Measurements from ENCODE around the gene SBF2.
A peak's percentile ranks its signal among the peaks of the same experiment; 100 is the strongest.

The SBF2 gene

DNA sequence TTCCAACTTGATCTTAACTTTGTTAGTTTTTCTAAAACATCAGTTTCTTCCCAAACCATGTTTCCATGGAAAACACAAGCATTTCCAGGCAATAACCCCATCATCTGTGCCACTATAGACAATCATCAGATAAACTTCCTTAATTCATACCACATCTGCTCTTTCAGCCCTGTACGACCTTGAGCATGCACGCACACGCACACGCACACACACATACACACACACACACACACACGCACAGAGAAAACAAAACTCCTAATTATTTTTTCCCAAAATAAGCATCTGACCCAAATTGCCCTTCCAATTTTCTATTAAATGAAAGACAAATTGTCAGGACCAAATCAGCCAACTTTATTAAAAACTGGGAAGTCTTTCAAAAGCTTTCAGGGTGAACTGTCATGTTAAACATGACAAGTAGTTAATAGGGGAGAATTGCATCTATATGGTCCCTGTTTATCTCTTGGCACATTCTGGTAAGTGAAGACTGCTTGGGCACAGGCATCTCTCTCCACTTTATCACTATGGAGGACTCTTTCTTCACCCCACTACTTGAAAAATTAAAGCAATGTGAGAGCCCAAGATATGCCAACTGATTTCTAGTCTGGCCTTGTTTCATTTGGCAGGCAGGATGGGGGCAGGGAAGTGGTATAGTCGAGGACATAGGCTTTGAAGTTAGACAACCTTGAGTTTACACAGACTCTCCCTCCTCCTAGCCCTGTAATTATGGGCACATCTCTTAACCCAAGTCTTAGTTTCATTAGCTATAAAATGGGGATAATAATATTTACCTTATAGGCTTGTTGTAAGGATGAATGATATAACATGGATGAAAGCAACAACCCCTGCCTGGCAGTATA is 25.9 kb upstream of the SBF2 start:
- WGBS = 79% methylated on average over 6 of the region's 6 CpGs
- Histone ChIP-seq H2AFZ (ENCODE audit: low read depth, low read length) (no peak overlapping the region), H2BK15ac (ENCODE audit: low read depth, poor library complexity, severe bottlenecking) (no peak overlapping the region), H3K23ac (ENCODE audit: low read length in 2 of 2) (no peak overlapping the region), H3K14ac (ENCODE audit: low read length in 2 of 2) (no peak overlapping the region), H3K18ac (ENCODE audit: low read depth in 1 of 2, low read length in 2 of 2) (no peak overlapping the region), H2BK120ac (ENCODE audit: low read depth, low read length) (no peak overlapping the region), H4K91ac (ENCODE audit: low read length) (no peak overlapping the region), H3K36me3 (ENCODE audit: control insufficient read depth in 1 of 2, insufficient read depth in 2 of 2, low read depth in 1 of 2, low read length in 2 of 2) (no peaks in the 10 kb centered on the region), H2BK5ac (ENCODE audit: low read depth, low read length, poor library complexity, severe bottlenecking) (no peak overlapping the region), H4K8ac (ENCODE audit: low read length) (no peak overlapping the region), H2BK12ac (ENCODE audit: low read length in 2 of 2) (no peak overlapping the region), H3K9me3 (ENCODE audit: control insufficient read depth, low read length) (no peaks in the 10 kb centered on the region), H3K4me1 (ENCODE audit: control insufficient read depth, insufficient read depth, low read depth, low read length) (peaks cover 9% of the 10 kb centered on the region), H3K4me2 (ENCODE audit: low read length, poor library complexity, severe bottlenecking) (no peak overlapping the region), H3K9ac (ENCODE audit: low read length) (no peak overlapping the region), H3K4me3 (ENCODE audit: insufficient read depth in 1 of 2, low read depth in 1 of 2, low read length in 2 of 2) (no peak overlapping the region), H3K27ac (ENCODE audit: low read length, poor library complexity, severe bottlenecking) (no peak overlapping the region), H3K27me3 (ENCODE audit: control insufficient read depth in 1 of 2, insufficient read depth in 1 of 2, low read length in 2 of 2) (no peaks in the 10 kb centered on the region), H2AK5ac (ENCODE audit: low read length, severe bottlenecking) (no peak overlapping the region), H3K79me1 (replicated peaks; ENCODE audit: low read length, poor library complexity, severe bottlenecking) (no peaks in the 10 kb centered on the region), H3K4ac (ENCODE audit: low read depth in 1 of 2, low read length in 2 of 2) (no peak overlapping the region)
- DNase-seq = no peak

DNA sequence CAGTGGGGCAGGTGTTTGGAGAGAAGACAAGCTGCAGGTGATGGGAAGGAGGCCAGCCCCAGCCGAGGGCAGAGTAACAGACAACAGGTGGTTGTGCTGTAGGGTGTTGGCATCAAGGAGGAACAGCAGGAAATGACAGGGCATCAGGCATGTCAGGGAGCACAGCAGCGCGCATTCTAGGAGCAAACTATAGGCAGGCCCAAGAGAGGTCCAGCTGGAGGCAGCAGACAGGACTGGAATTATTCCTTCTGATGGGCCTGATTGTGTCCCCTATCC is 24.4 kb upstream of the SBF2 start:
- Histone ChIP-seq H3K4me2 (ENCODE audit: low read length, poor library complexity, severe bottlenecking) (no peak overlapping the region), H3K23ac (ENCODE audit: low read length in 2 of 2) (no peak overlapping the region), H3K4me1 (ENCODE audit: control insufficient read depth, insufficient read depth, low read depth, low read length) (peaks cover 9% of the 10 kb centered on the region), H2BK12ac (ENCODE audit: low read length in 2 of 2) (peak overlapping the region in 1 of 2 experiments; percentile 35), H3K4me3 (ENCODE audit: insufficient read depth in 1 of 2, low read depth in 1 of 2, low read length in 2 of 2) (no peak overlapping the region), H3K9ac (ENCODE audit: low read length) (no peak overlapping the region), H3K4ac (ENCODE audit: low read depth in 1 of 2, low read length in 2 of 2) (no peak overlapping the region), H3K18ac (ENCODE audit: low read depth in 1 of 2, low read length in 2 of 2) (no peak overlapping the region), H3K9me3 (ENCODE audit: control insufficient read depth, low read length) (no peaks in the 10 kb centered on the region), H2BK5ac (ENCODE audit: low read depth, low read length, poor library complexity, severe bottlenecking) (no peak overlapping the region), H2AK5ac (ENCODE audit: low read length, severe bottlenecking) (no peak overlapping the region), H2AFZ (ENCODE audit: low read depth, low read length) (no peak overlapping the region), H3K27me3 (ENCODE audit: control insufficient read depth in 1 of 2, insufficient read depth in 1 of 2, low read length in 2 of 2) (no peaks in the 10 kb centered on the region), H3K14ac (ENCODE audit: low read length in 2 of 2) (peak overlapping the region in 1 of 2 experiments; percentile 55), H4K91ac (ENCODE audit: low read length) (no peak overlapping the region), H2BK15ac (ENCODE audit: low read depth, poor library complexity, severe bottlenecking) (no peak overlapping the region), H3K79me1 (replicated peaks; ENCODE audit: low read length, poor library complexity, severe bottlenecking) (no peaks in the 10 kb centered on the region), H3K27ac (ENCODE audit: low read length, poor library complexity, severe bottlenecking) (no peak overlapping the region), H4K8ac (ENCODE audit: low read length) (no peak overlapping the region), H2BK120ac (ENCODE audit: low read depth, low read length) (no peak overlapping the region), H3K36me3 (ENCODE audit: control insufficient read depth in 1 of 2, insufficient read depth in 2 of 2, low read depth in 1 of 2, low read length in 2 of 2) (no peaks in the 10 kb centered on the region)
- WGBS = 93% methylated on average over 3 of the region's 3 CpGs
- DNase-seq = no peak

DNA sequence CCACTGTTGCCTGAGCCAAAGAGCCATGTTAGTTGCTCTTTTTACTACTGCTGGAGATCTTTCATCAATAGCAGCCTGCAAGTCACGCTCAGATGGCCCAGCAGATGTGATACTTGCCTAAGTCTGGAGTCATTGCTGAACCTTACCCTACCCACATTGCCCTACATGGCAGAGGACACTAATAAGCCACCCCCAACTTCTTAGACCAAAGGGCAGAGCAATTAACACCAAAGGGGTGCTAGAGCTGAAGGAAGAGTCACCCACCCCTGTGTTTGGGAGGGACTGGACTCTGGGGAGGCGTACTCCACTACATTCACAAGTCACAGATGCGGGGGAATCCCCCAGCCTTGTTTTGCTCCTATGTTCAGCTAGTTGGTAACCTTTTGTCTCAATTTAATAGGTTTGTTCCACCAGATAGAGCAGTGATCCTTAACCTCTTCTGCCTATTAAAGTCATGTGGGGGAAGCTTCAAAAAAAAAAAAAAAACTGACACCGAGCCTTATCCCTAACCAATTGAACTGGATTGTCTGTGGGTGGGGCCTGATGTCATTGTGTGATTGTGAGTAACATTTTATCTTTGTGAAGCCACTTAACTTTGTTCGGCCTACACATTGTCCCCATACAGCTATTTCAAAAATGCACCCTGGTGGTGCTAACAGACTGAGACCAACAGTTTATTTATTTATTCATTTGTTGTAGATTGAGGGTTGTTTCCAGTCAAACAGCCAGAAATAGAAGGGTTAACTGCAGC is 23.9 kb upstream of the SBF2 start:
- Histone ChIP-seq H3K4me2 (ENCODE audit: low read length, poor library complexity, severe bottlenecking) (no peak overlapping the region), H2BK120ac (ENCODE audit: low read depth, low read length) (no peak overlapping the region), H3K27ac (ENCODE audit: low read length, poor library complexity, severe bottlenecking) (no peak overlapping the region), H3K14ac (ENCODE audit: low read length in 2 of 2) (peak overlapping the region in 1 of 2 experiments; percentile 58), H2AK5ac (ENCODE audit: low read length, severe bottlenecking) (no peak overlapping the region), H2BK12ac (ENCODE audit: low read length in 2 of 2) (peak overlapping the region; percentile 17 to 78), H2BK5ac (ENCODE audit: low read depth, low read length, poor library complexity, severe bottlenecking) (no peak overlapping the region), H4K91ac (ENCODE audit: low read length) (no peak overlapping the region), H3K9me3 (ENCODE audit: control insufficient read depth, low read length) (no peaks in the 10 kb centered on the region), H2AFZ (ENCODE audit: low read depth, low read length) (no peak overlapping the region), H3K4me3 (ENCODE audit: insufficient read depth in 1 of 2, low read depth in 1 of 2, low read length in 2 of 2) (no peak overlapping the region), H3K23ac (ENCODE audit: low read length in 2 of 2) (no peak overlapping the region), H4K8ac (ENCODE audit: low read length) (peak overlapping the region; percentile 1), H3K9ac (ENCODE audit: low read length) (peak overlapping the region; percentile 35), H3K27me3 (ENCODE audit: control insufficient read depth in 1 of 2, insufficient read depth in 1 of 2, low read length in 2 of 2) (no peaks in the 10 kb centered on the region), H3K36me3 (ENCODE audit: control insufficient read depth in 1 of 2, insufficient read depth in 2 of 2, low read depth in 1 of 2, low read length in 2 of 2) (no peaks in the 10 kb centered on the region), H2BK15ac (ENCODE audit: low read depth, poor library complexity, severe bottlenecking) (peak overlapping the region; percentile 8), H3K4me1 (ENCODE audit: control insufficient read depth, insufficient read depth, low read depth, low read length) (peaks cover 7% of the 10 kb centered on the region), H3K18ac (ENCODE audit: low read depth in 1 of 2, low read length in 2 of 2) (peak overlapping the region; percentile 37 to 48), H3K4ac (ENCODE audit: low read depth in 1 of 2, low read length in 2 of 2) (no peak overlapping the region), H3K79me1 (replicated peaks; ENCODE audit: low read length, poor library complexity, severe bottlenecking) (no peaks in the 10 kb centered on the region)
- 90% methylated on average over 2 of the region's 5 CpGs for WGBS
- no peak for DNase-seq

DNA sequence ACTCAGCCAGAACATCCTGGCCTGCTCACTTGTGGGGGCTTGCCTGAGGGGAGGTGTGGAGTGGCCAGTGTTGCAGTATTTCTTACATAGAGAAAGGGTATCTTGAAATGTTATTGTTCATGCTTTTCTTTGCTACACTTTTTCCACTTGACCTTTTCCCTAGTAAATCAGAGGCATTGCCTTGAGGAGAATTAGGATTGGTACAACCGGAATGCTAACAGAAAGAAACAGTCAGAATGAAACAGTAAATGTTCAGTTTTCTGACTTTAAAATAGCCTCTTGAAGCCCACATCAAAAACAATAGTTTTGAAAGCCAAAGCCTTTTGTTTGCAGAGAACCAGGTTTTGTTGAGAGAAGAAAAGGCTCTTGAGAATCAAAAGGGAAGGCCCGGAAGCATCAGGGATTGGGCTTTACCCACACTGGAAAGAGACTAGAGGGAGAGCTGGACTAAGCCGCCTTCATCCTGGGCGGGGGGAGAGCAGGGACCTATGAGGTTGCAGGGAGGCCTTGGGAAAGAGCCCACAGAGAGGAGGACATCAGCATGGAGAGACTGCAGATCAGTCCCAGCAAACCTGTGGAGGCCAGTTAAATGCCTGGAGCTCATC is 23.2 kb upstream of the SBF2 start:
- Histone ChIP-seq H3K27ac (ENCODE audit: low read length, poor library complexity, severe bottlenecking) (no peak overlapping the region), H3K18ac (ENCODE audit: low read depth in 1 of 2, low read length in 2 of 2) (peak overlapping the region; percentile 37 to 48), H3K4me1 (ENCODE audit: control insufficient read depth, insufficient read depth, low read depth, low read length) (peaks cover 4% of the 10 kb centered on the region), H4K8ac (ENCODE audit: low read length) (peak overlapping the region; percentile 1), H2AK5ac (ENCODE audit: low read length, severe bottlenecking) (no peak overlapping the region), H2BK120ac (ENCODE audit: low read depth, low read length) (no peak overlapping the region), H4K91ac (ENCODE audit: low read length) (no peak overlapping the region), H3K4me2 (ENCODE audit: low read length, poor library complexity, severe bottlenecking) (no peak overlapping the region), H3K27me3 (ENCODE audit: control insufficient read depth in 1 of 2, insufficient read depth in 1 of 2, low read length in 2 of 2) (no peaks in the 10 kb centered on the region), H3K36me3 (ENCODE audit: control insufficient read depth in 1 of 2, insufficient read depth in 2 of 2, low read depth in 1 of 2, low read length in 2 of 2) (no peaks in the 10 kb centered on the region), H3K9me3 (ENCODE audit: control insufficient read depth, low read length) (no peaks in the 10 kb centered on the region), H3K79me1 (replicated peaks; ENCODE audit: low read length, poor library complexity, severe bottlenecking) (no peaks in the 10 kb centered on the region), H3K4me3 (ENCODE audit: insufficient read depth in 1 of 2, low read depth in 1 of 2, low read length in 2 of 2) (no peak overlapping the region), H2BK12ac (ENCODE audit: low read length in 2 of 2) (peak overlapping the region in 1 of 2 experiments; percentile 17), H3K23ac (ENCODE audit: low read length in 2 of 2) (no peak overlapping the region), H2BK15ac (ENCODE audit: low read depth, poor library complexity, severe bottlenecking) (peak overlapping the region; percentile 8), H2AFZ (ENCODE audit: low read depth, low read length) (no peak overlapping the region), H2BK5ac (ENCODE audit: low read depth, low read length, poor library complexity, severe bottlenecking) (no peak overlapping the region), H3K14ac (ENCODE audit: low read length in 2 of 2) (peak overlapping the region in 1 of 2 experiments; percentile 58), H3K9ac (ENCODE audit: low read length) (peak overlapping the region; percentile 35), H3K4ac (ENCODE audit: low read depth in 1 of 2, low read length in 2 of 2) (no peak overlapping the region)
- 95% methylated on average over 3 of the region's 4 CpGs for WGBS
- DNase-seq = no peak

Data from mesenchymal stem cell (in vitro differentiated cells and primary cell).